Neutrophil (primary cell): Measurements from ENCODE around the gene RPRD1B.

Source experiments
- H3K27ac ChIP-seq: fragments of 200-600 bp; sonication (generic); 2 replicates; pipeline ENCODE4 v1.5.1; 2016; ENCODE audit warnings: mild to moderate bottlenecking, moderate library complexity
- H3K27me3 ChIP-seq: fragments of 200-600 bp; sonication (generic); 2 replicates; pipeline ENCODE4 v1.6.0; 2016; ENCODE audit warnings: mild to moderate bottlenecking
- H3K36me3 ChIP-seq: fragments of 200-600 bp; sonication (generic); 2 replicates; pipeline ENCODE4 v1.5.1; 2017
- H3K4me1 ChIP-seq, 2 experiments: fragments of 200-600 bp in 1 of 2; sonication (generic) in 1 of 2; 1 replicate in 1 of 2; 2 replicates in 1 of 2; pipeline versions ENCODE4 v1.5.1 to v1.6.1; 2013 to 2016; ENCODE audit warnings: low read depth in 1 of 2, low read length in 1 of 2, mild to moderate bottlenecking in 1 of 2, moderate library complexity in 1 of 2; ENCODE audit not compliant: control insufficient read depth in 1 of 2, insufficient read depth in 1 of 2
- H3K4me3 ChIP-seq, 2 experiments: fragments of 200-600 bp in 1 of 2; sonication (generic) in 1 of 2; 1 replicate in 1 of 2; 2 replicates in 1 of 2; pipeline ENCODE4 v1.5.1; 2013 to 2016; ENCODE audit warnings: low read depth in 1 of 2, low read length in 1 of 2, mild to moderate bottlenecking in 1 of 2, moderate library complexity in 1 of 2
- H3K9me3 ChIP-seq: fragments of 200-600 bp; sonication (generic); 2 replicates; pipeline ENCODE4 v1.5.1; 2016
- CTCF ChIP-seq: fragments of 200-600 bp; sonication (generic); IDR thresholded peaks from 2 replicates; pipeline ENCODE4 v1.5.1; 2016; ENCODE audit warnings: antibody characterized with exemption

The RPRD1B gene

GRCh38 chr20:38120625-38120988 is 87.1 kb downstream of the RPRD1B start:
- H3K4me1 ChIP-seq = no peaks in the 10 kb centered on the region
- no peaks in the 10 kb centered on the region for H3K27me3 ChIP-seq
- H3K9me3 ChIP-seq = no peaks in the 10 kb centered on the region
- no peak overlapping the region for H3K4me3 ChIP-seq
- TF ChIP-seq CTCF = no peak
- H3K36me3 ChIP-seq = no peaks in the 10 kb centered on the region
- no peak overlapping the region for H3K27ac ChIP-seq

- Histone ChIP-seq H3K4me1 (no peaks in the 10 kb centered on the region), H3K4me3 (no peak overlapping the region), H3K9me3 (no peaks in the 10 kb centered on the region), H3K36me3 (no peaks in the 10 kb centered on the region), H3K27me3 (no peaks in the 10 kb centered on the region), H3K27ac (no peak overlapping the region)
- TF ChIP-seq CTCF = no peak
Observed at GRCh38 chr20:38121741-38122140, 88.2 kb downstream of the RPRD1B start.

- no peaks in the 10 kb centered on the region for H3K4me1 ChIP-seq
- no peak overlapping the region for H3K27ac ChIP-seq
- TF ChIP-seq CTCF = no peak
Observed at GRCh38 chr20:38123021-38123587, 89.6 kb downstream of the RPRD1B start.

GRCh38 chr20:38125157-38126056 is 91.9 kb downstream of the RPRD1B start:
- no peak overlapping the region for H3K27ac ChIP-seq
- H3K36me3 ChIP-seq = no peaks in the 10 kb centered on the region
- no peaks in the 10 kb centered on the region for H3K4me1 ChIP-seq
- no peaks in the 10 kb centered on the region for H3K9me3 ChIP-seq
- no peak for TF ChIP-seq CTCF
- H3K4me3 ChIP-seq = no peak overlapping the region
- no peaks in the 10 kb centered on the region for H3K27me3 ChIP-seq

More at GRCh38 chr20:38123021-38123587, 89.6 kb downstream of the RPRD1B start:
- no peak overlapping the region for H3K4me3 ChIP-seq
- no peaks in the 10 kb centered on the region for H3K27me3 ChIP-seq
- no peaks in the 10 kb centered on the region for H3K36me3 ChIP-seq
- no peaks in the 10 kb centered on the region for H3K9me3 ChIP-seq

GRCh38 chr20:38126146-38126921 is 92.8 kb downstream of the RPRD1B start:
- H3K27me3 ChIP-seq = no peaks in the 10 kb centered on the region
- no peak for TF ChIP-seq CTCF
- no peaks in the 10 kb centered on the region for H3K36me3 ChIP-seq
- H3K4me1 ChIP-seq = no peaks in the 10 kb centered on the region
- no peak overlapping the region for H3K4me3 ChIP-seq
- no peaks in the 10 kb centered on the region for H3K9me3 ChIP-seq
- H3K27ac ChIP-seq = no peak overlapping the region
